HG02938 (cell line): ENCODE results near the gene SPEN.

Source experiments
- ATAC-seq: cut with Tn5 transposase; IDR thresholded peaks from one replicate; pipeline ENCODE4 v1.9.1; 2021; ENCODE audit warnings: mild to moderate bottlenecking, moderate library complexity; ENCODE audit not compliant: unreplicated experiment

The SPEN gene

DNA sequence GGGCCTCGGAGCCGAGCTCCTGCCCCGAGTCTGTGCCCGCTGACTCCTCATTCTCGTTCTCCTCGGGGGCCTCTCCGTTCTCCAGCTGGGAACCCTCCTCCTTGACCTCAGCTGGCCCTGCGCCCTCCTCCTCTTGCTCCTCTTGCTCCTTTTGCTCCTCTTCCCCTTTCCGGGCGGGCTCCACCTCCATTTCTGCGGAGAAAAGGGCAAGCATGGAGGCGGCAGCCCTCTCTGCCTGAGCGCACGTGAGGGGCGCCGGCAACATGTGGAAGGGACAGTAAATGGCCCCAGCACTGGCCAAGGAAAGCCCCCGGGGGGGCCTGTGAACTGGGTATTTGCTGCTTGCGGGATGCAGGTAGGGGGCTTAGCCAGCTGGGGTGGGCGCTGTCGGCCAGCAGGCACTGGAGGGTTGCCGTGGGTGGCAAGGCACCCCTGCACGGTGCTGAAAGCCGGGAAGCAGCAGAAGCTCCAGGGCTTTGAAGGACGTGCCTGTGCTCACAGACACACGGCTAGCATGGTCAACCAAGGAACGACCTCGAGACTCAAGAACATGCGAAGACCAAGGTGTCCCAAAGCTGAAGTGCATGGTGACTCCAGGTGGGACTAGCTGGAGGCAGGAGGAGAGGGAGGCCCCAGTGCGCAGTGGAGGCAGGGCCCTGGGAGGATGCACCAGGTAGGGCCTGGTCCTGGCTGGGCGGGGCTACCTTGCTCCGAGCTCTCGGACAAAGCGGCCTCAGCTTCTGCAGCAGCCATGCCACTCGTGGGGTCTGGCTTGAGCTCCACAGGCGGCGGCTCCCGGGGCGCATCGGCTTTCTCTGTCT is 97.7 kb downstream of the SPEN start:
- no peak for ATAC-seq

GRCh38 chr1:15945832-15946448 is 98.4 kb downstream of the SPEN start:
- ATAC-seq = no peak

DNA sequence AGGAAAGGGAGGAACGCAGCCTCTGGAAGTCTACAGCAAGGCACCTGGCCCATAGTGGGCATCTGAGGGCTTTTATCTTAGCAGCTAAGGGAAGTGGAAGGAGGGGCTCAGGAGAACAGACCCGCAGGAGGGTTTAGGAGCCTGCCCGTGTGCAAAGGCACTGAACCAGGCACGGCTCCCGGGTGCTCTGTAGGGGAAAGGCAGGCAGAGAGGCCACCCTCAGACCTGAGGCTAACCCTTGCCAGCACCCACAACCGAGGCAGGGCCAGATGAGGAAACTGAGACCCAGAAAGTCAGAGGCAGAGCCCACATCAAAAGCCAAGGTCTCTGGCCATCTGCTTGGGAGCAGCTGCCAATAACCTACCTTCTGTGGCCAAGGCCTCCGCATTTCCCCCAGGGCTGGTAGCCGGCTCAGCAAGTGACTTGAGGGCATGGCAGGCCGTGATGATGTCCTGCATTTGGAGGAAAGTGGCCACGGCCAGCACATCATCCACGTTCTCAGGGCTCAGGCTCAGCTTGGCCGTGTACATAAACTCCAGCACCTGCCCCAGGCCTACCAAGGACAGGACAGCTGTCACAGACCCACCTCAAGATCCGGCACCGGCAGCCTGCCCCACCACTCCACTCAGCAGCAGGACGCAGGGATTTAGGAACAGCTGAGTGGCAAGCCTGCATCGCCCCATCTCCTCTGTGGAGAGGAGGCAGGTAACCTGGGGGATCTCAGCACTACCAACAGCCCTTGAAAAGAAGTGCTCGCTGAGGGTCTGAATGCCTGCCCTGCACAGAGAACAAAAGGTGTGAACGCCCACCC is 99.3 kb downstream of the SPEN start:
- ATAC-seq = no peak

GRCh38 chr1:15947382-15948090 is 100.0 kb downstream of the SPEN start:
- no peak for ATAC-seq

DNA sequence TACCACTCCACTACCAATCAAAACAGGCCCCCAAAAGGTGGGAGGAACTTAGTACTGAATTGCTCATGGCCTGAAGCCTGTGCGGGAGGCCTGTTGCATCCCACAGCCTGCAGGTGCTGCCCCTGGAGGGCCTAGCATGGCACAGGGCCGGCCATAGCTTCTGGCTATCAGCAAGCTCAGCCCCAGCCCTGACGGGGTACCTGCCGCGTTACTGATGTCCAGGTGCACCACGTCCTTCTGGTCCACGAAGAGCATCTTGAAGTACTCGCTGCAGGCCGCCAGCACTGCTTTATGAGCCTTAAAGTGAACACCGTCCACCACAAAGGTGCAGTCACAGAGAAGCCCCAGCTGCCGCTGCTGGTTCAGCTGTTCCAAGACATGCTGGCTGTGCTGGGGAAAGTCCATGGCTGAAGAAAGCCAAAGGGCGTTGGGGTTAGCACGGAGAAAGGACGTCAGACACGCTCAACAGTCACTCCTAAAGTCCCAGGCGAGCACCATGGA is 100.6 kb downstream of the SPEN start:
- ATAC-seq = no peak

- no peak for ATAC-seq
Observed at GRCh38 chr1:15948595-15949452, 101.3 kb downstream of the SPEN start.

DNA sequence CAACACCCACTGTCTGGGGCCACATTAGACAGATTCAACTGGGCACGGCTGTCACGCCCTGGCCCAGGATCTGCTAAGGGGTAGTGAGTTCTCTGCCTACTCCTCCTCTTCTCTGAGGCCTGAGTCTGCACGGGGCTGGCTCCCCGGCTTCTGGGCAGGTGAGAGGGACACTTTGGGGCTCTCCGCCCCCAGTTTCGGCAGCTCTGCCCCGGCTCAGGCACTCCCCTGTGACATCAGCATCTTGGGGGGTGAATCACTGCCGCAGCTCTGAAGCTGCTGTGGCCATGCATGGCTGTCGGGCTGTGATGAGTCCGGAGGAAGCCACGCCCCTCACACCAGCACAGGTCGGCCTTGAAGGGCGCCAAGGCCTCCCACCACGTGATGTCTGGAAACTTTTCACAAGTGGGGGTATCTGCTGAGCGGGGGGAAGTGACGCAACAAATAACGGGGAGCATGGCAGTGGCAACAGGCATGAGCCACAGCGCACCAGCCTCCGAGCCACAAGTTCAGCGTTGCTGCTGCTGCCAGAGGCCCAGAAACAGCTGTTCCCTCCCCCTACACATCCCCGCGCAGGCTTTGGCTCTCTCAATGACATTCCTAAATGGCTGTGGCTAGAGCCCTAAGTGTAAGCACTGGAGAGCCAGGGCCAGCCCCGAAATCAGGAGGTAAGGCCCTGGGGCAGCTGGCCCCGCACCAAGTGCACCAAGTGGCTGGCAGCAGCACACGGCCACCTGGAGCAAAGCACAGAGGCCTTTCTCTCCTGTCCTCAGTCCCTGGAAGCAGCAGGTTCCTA is 102.1 kb downstream of the SPEN start:
- peak; percentile 45 for ATAC-seq

GRCh38 chr1:15950302-15950701 is 102.8 kb downstream of the SPEN start:
- ATAC-seq = no peak

GRCh38 chr1:15950763-15951295 is 103.3 kb downstream of the SPEN start:
- no peak for ATAC-seq

GRCh38 chr1:15951341-15952153 is 104.0 kb downstream of the SPEN start:
- no peak for ATAC-seq

GRCh38 chr1:15952317-15953258 is 105.1 kb downstream of the SPEN start:
- no peak for ATAC-seq

DNA sequence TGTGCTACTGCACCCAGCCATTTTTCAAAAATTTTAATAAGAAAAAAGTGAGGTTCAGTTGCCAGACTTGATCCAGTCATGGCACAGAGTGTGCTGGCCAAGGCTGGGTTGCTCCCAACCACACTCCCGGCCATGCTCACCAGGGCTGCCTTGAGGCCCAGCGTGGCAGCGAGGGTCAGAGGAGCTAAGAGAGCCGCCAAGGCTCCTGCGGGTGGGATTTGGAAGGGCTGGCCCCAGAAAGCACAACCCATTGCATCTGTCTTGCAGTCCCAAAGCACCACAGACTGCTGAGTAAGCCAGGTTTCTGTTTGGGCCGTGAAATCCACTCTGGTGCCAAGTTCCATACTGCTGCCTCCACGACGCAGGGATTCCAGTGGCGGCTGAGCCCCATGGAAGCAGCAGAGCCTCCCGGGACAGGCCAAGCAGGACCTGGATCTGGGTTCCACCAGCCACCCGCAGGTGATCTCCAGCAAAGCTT is 105.8 kb downstream of the SPEN start:
- no peak for ATAC-seq

GRCh38 chr1:15953791-15954241 is 106.3 kb downstream of the SPEN start:
- no peak for ATAC-seq

DNA sequence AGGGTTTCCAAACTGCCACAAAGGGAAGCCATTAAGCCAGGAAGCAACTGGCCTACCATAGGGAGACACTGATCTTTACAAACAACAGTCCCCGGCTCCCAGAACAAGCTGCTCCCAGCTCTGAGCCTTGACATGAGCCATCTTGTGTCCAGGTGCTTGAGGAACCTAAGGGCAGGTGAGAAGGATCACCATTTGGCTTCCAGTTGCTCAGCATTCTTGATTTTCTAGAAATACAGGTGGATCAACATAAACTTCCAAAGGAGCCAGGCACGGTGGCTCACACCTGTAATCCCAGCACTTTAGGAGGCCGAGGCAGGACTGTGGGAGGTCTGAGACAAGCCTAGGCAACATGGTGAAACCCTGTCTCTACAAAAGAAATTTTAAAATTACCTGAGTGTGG is 106.8 kb downstream of the SPEN start:
- ATAC-seq = no peak

DNA sequence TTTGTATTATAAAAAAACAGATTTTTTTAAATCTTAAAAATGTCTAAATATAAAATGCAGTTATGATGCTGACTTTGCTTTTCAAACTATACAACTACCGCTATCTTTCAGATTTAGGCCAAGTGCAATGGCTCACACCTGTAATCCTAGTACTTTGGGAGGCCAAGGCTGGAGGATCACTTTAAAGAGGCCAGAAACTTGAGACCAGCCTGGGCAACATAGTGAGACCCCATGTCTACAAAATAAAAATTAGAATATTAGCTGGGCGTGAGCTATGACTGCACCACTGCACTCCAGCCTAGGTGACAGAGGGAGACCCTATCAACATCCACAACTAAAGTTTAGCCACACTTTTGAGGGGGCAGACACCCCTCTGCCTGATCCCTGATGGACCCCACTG is 108.0 kb downstream of the SPEN start:
- no peak for ATAC-seq

- no peak for ATAC-seq
Observed at GRCh38 chr1:15956150-15956549, 108.6 kb downstream of the SPEN start.
